Effector CD4-positive, alpha-beta T cell (primary cell): Measurements from ENCODE around the gene ZBTB46.
"Not testable (repeated sequence)": the region's sequence is repeated elsewhere in the genome, so short reads cannot be mapped to it uniquely, and the experiment has no call there.

ENCODE experiments used
- DNase-seq: peaks from one replicate; pipeline ENCODE4 v3.0.0-alpha.2; 2020

ZBTB46 gene

GRCh38 chr20:63857764-63858392 is 26.8 kb upstream of the ZBTB46 start:
- no peak for DNase-seq

- no peak for DNase-seq
Measured at GRCh38 chr20:63856098-63856511, 25.0 kb upstream of the ZBTB46 start.

GRCh38 chr20:63855363-63856097 is 24.5 kb upstream of the ZBTB46 start:
- no peak for DNase-seq

GRCh38 chr20:63854766-63855362 is 23.8 kb upstream of the ZBTB46 start:
- no peak for DNase-seq

GRCh38 chr20:63854069-63854765 is 23.2 kb upstream of the ZBTB46 start:
- DNase-seq: no peak

GRCh38 chr20:63853733-63854068 is 22.6 kb upstream of the ZBTB46 start:
- not testable (repeated sequence) for DNase-seq

- not testable (repeated sequence) for DNase-seq
Measured at GRCh38 chr20:63851548-63851943, 20.5 kb upstream of the ZBTB46 start.

- no peak for DNase-seq
Measured at GRCh38 chr20:63850689-63851547, 19.9 kb upstream of the ZBTB46 start.

- no peak for DNase-seq
Measured at GRCh38 chr20:63848003-63848911, 17.2 kb upstream of the ZBTB46 start.

GRCh38 chr20:63847237-63848002 is 16.4 kb upstream of the ZBTB46 start:
- no peak for DNase-seq

GRCh38 chr20:63846888-63847236 is 15.8 kb upstream of the ZBTB46 start:
- no peak for DNase-seq

GRCh38 chr20:63846128-63846771 is 15.2 kb upstream of the ZBTB46 start:
- DNase-seq: no peak

GRCh38 chr20:63844511-63844991 is 13.5 kb upstream of the ZBTB46 start:
- no peak for DNase-seq

- DNase-seq: no peak
Measured at GRCh38 chr20:63843778-63844177, 12.7 kb upstream of the ZBTB46 start.

- DNase-seq: no peak
Measured at GRCh38 chr20:63843222-63843621, 12.2 kb upstream of the ZBTB46 start.

- DNase-seq: no peak
Measured at GRCh38 chr20:63842258-63842657, 11.2 kb upstream of the ZBTB46 start.

GRCh38 chr20:63840405-63840828 is 9.4 kb upstream of the ZBTB46 start:
- no peak for DNase-seq

GRCh38 chr20:63839620-63840019 is 8.6 kb upstream of the ZBTB46 start:
- no peak for DNase-seq

GRCh38 chr20:63837479-63837878 is 6.4 kb upstream of the ZBTB46 start:
- no peak for DNase-seq
